ENCODE data around the gene DNAJC7. TPM values are rescaled to one million over a fixed set of nuclear protein-coding genes. Genes with fewer than 3 reads are reported as not detected.

The DNAJC7 gene
- total and polyA plus RNA-seq, 2 experiments from 2014 or later = 66.6 to 83.8 TPM

GRCh38 chr17:42000413-42001133, 16.7 kb downstream of the DNAJC7 start:
- Histone ChIP-seq H3K36me3 (peaks cover 49% of the 10 kb centered on the region), H3K9me3 (ENCODE audit: low read depth) (no peaks in the 10 kb centered on the region), H3K4me3 (no peak overlapping the region), H3K27me3 (no peaks in the 10 kb centered on the region), H3K4me1 (ENCODE audit: low read depth) (no peaks in the 10 kb centered on the region), H3K27ac (no peak overlapping the region)
- TF ChIP-seq CTCF (IDR thresholded peaks at IDR 0.05; ENCODE audit: low read depth, low read length) = no peak
- DNase-seq (ENCODE audit: low read depth in 1 of 2, low spot score in 1 of 2) = no peak

GRCh38 chr17:41998497-41998896, 18.7 kb downstream of the DNAJC7 start:
- Histone ChIP-seq H3K4me1 (ENCODE audit: low read depth) (no peaks in the 10 kb centered on the region), H3K36me3 (peaks cover 65% of the 10 kb centered on the region), H3K4me3 (no peak overlapping the region), H3K27me3 (no peaks in the 10 kb centered on the region), H3K9me3 (ENCODE audit: low read depth) (no peaks in the 10 kb centered on the region), H3K27ac (no peak overlapping the region)
- TF ChIP-seq CTCF (IDR thresholded peaks at IDR 0.05; ENCODE audit: low read depth, low read length) = no peak
- no peak for DNase-seq (ENCODE audit: low read depth in 1 of 2, low spot score in 1 of 2)

- no peak for TF ChIP-seq CTCF (IDR thresholded peaks at IDR 0.05; ENCODE audit: low read depth, low read length)
- no peak overlapping the region for H3K27ac ChIP-seq
- no peak overlapping the region for H3K4me3 ChIP-seq
- peaks cover 68% of the 10 kb centered on the region for H3K36me3 ChIP-seq
- no peak for DNase-seq (ENCODE audit: low read depth in 1 of 2, low spot score in 1 of 2)
- no peaks in the 10 kb centered on the region for H3K9me3 ChIP-seq (ENCODE audit: low read depth)
- H3K27me3 ChIP-seq = no peaks in the 10 kb centered on the region
- H3K4me1 ChIP-seq (ENCODE audit: low read depth) = no peaks in the 10 kb centered on the region
These were observed 20.4 kb downstream of the DNAJC7 start for GRCh38 chr17:41996855-41997164.

- TF ChIP-seq CTCF (IDR thresholded peaks at IDR 0.05; ENCODE audit: low read depth, low read length) = no peak
- no peak for DNase-seq (ENCODE audit: low read depth in 1 of 2, low spot score in 1 of 2)
- Histone ChIP-seq H3K27ac (no peak overlapping the region), H3K27me3 (no peaks in the 10 kb centered on the region), H3K4me3 (no peak overlapping the region), H3K4me1 (ENCODE audit: low read depth) (no peaks in the 10 kb centered on the region), H3K9me3 (ENCODE audit: low read depth) (no peaks in the 10 kb centered on the region), H3K36me3 (peaks cover 86% of the 10 kb centered on the region)
These were observed 24.7 kb downstream of the DNAJC7 start for GRCh38 chr17:41992576-41992975.

- TF ChIP-seq CTCF (IDR thresholded peaks at IDR 0.05; ENCODE audit: low read depth, low read length) = no peak
- Histone ChIP-seq H3K27ac (no peak overlapping the region), H3K4me3 (no peak overlapping the region), H3K36me3 (peaks cover 72% of the 10 kb centered on the region), H3K27me3 (no peaks in the 10 kb centered on the region), H3K9me3 (ENCODE audit: low read depth) (no peaks in the 10 kb centered on the region), H3K4me1 (ENCODE audit: low read depth) (no peaks in the 10 kb centered on the region)
- no peak for DNase-seq (ENCODE audit: low read depth in 1 of 2, low spot score in 1 of 2)
These were observed 27.4 kb downstream of the DNAJC7 start for GRCh38 chr17:41989702-41990419.
